ENCODE data around the gene TMEM167B.
"Not testable (repeated sequence)": the region's sequence is repeated elsewhere in the genome, so short reads cannot be mapped to it uniquely, and the experiment has no call there.

Gene TMEM167B

DNA sequence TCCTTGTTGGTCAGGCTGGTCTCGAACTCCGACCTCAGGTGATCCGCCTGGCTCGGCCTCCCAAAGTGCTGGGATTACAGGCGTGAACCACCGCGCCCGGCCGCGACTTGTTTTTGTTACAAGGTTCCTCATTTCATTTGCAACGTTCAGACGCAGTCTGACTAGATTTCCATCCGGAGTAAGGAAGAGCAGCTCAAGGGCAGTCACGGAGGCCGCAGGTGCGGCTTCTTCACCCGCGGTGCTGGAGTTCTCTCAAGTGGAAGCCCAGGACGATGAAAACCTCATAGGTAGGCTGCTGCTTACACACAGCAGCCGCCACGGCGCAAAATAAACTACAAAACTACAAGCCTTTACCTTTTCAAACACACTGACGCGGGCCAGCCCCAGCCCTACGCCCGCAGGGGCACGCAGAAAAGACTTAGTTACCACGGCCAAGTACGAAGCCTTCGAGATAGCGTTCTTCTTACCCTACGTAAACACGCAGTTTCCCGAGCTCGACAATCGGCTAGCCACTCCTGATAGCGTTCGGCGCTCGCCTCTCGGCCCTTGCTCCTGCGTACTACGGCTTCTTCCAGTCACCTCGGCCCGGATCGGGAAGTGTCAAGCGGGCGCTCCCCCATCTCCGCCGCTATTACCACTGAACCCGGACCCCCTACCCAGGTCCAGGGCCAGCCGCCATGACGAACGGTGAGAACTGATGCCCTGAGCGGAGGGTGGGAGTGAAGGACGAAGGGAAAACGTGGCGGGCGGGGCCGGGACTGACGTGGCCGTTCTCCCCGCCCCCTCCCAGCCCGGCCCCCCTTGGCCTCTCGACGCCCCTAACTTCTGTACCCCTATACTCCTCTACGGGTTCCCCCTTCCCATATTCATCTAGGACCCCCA is at the start of gene TMEM167B:
TSS of gene TMEM167B (plus strand) at position 569 of the 882 bp plus-strand sequence. CDS start at position 678, 109 bp downstream.
- peak; percentile 96 for DNase-seq (ENCODE audit: low read depth)

DNA sequence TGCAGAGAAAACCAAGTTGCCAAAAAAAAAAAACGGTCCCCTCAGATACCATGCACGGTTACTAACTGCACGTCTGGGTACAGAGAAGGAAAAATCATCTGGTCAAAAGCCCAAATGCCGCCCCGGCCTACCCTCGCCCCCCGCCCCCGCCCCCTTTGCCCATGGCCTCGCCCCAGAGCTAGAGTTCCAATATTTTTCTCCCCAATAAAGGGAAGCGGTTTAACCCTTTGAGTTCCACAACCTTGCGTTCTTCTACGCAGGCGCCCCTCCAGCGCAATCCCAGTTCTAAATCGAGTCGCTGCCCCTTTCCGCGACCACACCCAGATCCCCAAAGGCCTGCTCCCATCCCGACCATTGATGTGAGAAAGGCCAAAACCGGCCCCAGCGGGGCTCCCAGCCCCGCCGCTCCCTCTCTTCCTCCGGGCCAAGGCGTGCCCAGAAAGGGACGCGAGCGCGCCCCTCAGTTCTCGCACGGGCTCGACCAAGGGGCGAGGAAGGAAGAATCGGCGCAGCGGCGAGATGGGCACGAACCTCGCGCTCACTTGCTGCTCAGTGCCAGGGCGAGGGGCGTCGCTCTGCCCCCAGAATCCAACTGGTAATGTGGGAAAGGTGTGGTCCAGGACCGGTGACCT is 49.5 kb upstream of the TMEM167B start:
- peak; percentile 56 for DNase-seq (ENCODE audit: low read depth)

DNA sequence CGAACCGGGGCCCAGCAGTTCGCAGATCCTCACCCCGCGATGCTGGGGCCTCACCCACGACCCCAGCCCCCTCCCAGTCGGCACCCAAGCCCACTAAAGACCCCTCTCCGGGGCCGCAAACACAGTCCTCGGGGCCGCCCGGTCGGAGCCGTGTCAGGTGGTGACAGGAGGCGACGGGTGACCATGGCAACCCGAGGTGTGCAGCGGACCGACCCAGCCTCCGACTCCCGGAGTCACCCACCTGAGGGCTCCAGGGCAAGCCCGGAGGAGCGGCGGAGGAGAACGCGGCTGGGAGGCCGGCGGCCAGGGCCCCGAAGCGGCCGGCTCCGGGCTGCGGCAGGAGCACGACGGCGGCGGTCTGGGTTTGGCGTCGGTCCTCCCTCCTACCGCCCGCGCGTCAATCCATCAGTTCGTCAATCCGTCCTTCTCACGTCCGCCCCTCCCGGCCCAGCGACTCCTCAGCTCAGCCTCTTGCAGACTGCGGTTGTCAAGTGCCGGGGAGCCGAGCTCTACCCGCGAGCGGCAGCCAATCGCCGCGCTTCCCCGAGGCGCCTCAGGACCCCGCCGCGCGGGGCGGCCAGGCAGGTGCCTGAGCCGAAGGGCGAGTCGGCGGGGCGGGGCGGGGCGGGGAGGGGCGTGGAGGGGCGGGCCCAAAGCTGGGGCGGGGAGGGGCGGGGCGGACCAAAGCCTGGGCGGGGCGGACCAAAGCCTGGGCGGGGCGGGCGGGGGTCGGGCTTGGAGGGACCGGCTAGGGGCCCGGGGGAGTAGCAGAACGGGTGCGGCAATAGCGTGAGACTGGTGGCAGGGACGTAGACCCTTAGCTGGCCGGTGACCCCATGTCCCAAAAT is 48.7 kb upstream of the TMEM167B start, which contains the start of gene WDR47:
TSS of gene WDR47 (minus strand) at position 482 of the 848 bp plus-strand sequence. CDS start 18,590 bp downstream, outside the sequence.
- DNase-seq (ENCODE audit: low read depth): peak; percentile 96

DNA sequence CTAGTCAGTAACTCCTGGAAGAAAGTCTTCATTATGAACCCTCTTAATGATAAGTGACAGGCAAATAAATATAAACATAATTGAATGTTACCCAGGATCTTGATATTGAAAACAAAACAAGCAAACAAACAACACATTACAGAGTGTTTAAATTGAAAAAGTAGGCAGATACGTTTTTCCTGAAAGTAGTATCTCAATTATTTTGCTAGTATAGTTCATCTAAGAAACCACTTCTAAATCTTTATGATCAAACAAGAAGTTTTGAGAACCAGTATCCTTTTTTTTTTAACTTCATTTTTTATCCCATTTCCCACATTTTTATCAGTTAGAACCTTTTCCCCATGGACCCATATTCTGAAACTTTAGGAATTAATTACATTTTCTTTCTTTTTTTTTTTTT is 45.0 kb upstream of the TMEM167B start:
- DNase-seq (ENCODE audit: low read depth): no peak

DNA sequence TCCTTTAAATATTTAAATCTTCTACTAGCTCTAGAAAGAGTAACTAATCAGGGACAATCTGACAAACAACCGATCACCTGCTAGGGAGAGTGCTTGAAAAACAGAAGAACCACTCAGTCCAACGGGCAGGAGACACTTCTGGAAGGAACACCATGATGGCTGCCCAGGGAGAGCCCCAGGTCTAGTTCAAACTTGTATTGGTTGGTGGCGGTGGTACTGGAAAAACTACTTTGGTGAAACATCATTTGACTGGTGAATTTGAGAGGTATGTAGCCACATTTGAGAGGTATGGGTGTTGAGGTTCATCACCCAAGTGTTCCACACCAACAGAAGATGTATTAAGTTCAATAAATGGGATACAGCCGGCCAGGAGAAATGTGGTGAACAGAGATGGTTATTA is 43.9 kb upstream of the TMEM167B start:
- no peak for DNase-seq (ENCODE audit: low read depth)

DNA sequence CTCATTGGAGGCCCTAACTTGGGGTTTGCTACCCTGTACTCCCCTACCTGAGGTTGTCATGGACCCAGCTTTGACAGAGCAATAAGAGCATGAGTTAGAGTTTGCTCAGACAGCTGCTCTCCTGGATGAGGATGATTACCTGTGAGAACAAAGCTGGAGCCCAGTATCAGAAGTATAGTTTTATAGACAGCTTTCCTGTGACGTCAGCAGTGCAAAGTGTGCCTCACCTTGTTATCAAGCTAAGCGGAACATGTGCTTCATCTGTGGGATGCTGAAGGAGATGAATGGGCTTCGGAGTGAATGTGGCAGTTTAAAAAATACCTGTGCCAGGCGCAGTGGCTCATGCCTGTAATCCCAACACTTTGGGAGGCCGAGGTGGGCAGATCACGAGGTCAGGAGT is 43.2 kb upstream of the TMEM167B start:
- no peak for DNase-seq (ENCODE audit: low read depth)

DNA sequence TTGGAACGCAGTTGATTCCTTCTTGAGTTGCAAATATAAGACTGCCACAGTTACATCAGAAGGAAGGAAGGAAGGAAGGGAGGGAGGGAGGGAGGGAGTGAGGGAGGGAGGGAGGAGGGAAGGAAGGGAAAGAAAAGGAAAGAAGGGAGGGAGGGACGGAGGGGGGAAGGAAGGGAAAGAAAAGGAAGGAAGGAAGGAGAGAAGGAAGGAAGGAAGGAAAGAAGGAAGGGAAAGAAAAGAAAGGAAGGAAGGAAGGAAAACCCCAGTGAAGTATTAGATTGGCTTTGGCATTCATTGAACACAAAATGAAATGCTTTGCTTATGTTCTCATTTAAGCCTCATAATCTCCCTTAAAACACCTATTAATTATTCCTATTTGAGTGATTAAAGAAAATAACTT is 42.2 kb upstream of the TMEM167B start:
- DNase-seq (ENCODE audit: low read depth): no peak

DNA sequence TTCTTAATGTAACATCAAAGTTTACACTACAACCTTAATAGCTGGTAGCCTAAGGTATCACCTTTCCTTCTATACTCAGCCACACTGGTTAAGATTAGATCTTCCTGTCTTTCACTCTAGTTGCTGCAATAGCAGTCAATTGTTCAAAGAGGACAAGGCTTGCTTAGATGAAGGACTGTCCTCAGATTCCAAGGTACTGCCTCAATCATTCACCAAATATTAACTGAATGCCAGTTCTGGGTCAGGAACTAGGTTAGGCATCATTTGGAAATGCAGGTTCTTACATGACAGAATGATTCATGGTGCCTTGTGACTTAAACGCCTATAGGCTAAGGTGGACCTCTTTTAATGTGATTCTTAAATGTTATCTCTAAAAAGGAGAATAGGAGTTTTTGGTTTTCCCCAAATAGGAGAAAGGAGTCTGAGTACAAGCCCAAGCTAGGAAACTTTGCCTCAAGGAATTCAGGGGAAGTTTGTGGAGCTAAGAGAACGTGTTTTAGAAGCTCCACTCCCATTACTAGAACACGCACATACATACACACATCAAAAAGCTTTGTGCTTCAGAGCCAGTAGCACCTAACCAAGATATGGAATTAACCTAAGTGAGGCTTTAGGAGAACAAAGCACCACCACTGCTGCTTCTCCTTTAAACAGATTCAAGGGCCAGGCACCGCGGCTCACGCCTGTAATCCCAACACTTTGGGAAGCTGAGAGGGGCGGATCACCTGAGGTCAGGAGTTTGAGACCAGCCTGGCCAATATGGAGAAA is 40.2 kb upstream of the TMEM167B start:
- peak; percentile 27 for DNase-seq (ENCODE audit: low read depth)

DNA sequence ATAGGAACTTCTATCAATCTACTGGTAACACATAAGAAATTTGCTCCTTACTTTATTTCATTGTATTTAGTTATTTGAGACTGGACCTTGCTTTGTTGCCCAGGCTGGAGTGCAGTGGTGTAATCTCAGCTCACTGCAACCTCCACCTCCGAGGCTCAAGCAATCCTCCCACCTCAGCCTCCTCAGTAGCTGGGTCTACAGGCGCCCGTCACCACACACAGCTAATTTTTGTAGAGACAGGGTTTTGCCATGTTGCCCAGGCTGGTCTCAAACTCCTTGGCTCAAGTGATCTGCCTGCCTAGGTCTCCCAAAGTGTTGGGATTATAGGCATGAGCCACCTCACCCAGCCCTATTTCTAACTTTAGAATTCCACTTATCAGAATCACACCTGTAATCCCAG is 38.4 kb upstream of the TMEM167B start:
- not testable (repeated sequence) for DNase-seq (ENCODE audit: low read depth)

DNA sequence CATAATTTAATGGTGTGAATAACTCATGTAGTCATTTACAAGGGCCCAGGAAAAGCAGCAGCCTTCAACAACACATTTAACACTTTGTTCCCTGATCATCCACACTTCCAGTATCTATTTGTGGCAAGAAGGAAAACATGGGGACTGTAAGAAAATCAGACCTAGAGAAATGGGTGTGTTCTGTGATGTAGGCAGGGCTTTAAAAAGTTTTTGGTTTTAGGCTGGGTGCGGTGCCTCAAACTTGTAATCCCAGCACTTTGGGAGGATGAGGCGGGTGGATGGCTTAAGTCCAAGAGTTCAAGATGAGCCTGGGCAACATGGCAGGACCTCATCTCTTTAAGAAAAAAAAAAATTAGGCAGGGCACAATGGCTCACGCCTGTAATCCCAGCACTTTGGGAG is 34.5 kb upstream of the TMEM167B start:
- no peak for DNase-seq (ENCODE audit: low read depth)

DNA sequence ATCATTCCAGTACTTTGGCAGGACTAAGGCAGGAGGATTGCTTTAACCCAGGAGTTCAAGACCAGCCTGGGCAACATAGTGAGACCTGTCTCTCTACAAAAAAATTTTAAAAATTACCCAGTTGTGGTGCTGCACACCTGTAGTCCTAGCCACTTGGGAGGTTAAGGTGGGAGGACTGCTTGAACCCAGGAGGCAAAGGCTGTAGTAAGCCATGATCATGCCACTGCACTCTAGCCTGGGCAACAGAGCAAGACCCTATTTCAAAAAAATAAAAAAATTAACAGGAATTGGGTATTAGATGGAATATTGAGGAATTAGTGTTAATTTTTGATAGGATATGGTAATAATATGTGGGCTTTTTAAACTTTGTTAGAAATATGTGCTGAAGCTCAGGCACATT is 31.5 kb upstream of the TMEM167B start:
- DNase-seq (ENCODE audit: low read depth): no peak

DNA sequence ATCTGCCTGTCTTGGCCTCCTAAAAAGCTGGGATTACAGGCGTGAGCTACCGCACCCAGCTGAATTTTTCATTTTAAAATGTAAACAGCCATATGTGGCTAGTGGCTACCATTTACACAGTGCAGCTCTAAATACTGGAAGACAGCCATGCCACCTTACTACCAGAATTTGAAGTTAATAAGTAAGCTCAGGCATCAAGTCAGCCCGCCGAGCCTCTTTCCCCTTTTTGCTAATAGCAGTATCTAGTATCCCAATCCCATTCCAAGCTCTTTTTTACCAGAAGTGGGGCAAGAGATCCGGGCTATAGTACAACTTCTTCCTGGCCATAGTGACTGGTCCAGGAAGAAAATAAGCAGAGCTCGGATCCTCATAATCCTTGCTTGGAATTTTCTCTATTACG is 29.9 kb upstream of the TMEM167B start:
- DNase-seq (ENCODE audit: low read depth): no peak

DNA sequence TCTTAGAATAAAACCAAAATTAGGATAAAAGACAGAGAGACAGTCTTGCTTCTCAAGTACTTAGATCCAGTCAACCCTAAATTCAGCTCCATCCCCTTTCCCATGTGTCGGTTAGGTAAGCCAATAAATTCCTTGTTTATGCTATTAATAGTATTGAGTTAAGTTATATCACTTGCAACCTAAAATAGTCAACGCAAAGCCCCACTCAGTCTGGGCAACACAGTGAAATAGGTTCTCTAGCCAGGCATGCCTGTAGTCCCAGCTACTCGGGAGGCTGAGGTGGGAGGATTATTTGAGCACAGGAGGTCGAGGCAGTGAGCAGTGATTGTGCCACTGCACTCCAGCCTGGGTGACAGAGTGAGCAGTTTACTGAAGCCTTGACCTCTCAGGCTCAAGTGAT is 29.4 kb upstream of the TMEM167B start:
- DNase-seq (ENCODE audit: low read depth): no peak

DNA sequence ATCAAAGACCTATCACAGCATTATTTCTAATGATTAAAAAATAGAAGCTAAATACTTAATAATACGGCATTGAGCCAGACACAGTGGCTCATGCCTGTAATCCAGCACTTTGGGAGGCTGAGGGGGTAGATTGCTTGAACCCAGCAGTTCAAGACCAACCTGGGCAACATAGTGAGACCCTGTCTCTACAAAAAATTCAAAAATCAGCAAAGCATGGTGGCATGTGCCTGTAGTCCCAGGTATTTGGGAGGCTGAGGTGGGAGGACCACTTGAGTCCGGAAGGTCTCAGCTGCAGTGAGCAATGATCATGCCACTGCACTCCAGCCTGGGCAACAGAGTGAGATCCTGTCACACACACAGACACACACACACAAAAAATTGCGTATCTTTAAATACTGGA is 25.4 kb upstream of the TMEM167B start:
- no peak for DNase-seq (ENCODE audit: low read depth)

DNA sequence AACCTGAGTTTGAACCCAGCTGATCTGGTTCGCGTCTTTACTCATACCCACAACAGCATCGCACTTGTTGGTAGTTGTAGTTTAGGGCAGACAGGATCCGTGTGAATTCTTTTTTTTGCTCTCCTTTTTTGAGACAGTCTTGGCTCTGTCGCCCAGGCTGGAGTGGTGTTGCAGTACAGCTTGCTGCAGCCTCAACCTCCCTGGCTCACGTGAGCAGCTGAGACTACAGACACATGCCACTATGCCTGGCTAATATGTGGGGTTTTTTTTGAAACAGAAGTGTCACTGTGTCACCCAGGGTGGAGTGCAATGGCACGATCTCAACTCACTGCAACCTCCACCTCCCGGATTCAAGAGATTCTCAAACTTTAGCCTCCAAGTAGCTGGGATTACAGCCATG is 22.7 kb upstream of the TMEM167B start:
- no peak for DNase-seq (ENCODE audit: low read depth)

DNA sequence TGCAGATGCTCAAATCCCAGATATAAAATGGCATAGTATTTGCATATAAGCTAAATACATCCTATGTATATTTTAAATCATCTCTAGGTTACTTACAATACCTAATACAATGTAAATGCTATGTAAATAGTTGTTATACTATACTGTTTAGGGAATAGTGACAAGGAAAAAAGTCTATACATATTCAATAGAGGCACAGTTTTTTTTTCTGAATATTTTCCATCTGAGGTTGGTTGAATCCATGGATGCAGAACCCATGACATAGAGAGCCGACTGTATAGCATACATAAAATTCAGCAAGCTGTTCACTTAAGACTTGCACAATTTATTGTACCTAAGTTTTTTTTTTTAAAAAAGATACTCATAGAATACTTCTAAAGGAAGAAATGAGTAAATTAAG is 21.3 kb upstream of the TMEM167B start:
- DNase-seq (ENCODE audit: low read depth): no peak

DNA sequence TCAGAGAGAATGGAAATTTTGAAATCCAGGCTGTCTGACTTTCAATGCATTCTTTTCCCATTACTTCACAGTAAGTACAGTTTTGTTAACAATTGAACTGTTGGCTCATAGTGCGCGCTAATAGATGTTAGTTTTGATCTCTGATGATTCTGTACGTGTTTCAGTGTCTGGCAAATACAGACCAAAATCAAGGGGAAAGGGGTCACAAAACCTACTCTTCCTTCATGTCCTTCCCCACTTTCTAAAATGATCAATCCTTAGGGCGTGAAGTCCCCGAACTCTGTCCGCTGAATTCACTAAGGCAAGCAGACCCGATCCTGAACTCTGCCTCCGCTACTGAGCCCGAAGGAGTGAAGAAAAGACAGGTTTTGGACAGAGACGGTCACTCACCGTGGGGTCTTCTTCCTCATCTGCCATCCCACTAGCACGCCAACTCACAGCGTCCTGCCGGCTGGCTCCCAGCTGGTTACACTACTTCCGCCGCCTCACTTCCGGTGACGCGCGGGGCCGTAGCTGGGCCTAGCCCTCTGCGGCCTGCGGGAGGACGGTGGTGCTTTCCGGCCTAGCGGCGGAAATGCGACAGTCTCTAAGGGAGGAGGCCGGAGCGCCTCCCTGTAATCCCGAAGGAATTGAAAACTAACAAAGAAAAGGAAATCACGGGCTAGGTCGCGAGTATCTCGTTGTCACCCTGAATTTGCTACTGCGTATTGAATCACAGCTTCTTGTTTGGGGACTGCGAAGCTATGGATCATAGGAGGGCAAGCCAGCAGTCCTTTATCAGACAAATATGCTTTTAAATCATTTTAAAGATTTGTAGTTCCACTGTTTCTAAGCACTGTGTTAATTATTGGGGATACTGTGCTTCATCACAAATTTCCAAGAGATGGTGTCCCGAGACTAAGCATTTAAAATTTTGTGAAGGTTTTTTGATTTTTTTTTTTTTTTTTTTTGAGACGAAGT is 14.8 kb upstream of the TMEM167B start, which contains the start of gene TAF13:
TSS of gene TAF13 (minus strand) at position 473 of the 960 bp plus-strand sequence. CDS start at position 417, 56 bp downstream.
- peak; percentile 97 for DNase-seq (ENCODE audit: low read depth)

DNA sequence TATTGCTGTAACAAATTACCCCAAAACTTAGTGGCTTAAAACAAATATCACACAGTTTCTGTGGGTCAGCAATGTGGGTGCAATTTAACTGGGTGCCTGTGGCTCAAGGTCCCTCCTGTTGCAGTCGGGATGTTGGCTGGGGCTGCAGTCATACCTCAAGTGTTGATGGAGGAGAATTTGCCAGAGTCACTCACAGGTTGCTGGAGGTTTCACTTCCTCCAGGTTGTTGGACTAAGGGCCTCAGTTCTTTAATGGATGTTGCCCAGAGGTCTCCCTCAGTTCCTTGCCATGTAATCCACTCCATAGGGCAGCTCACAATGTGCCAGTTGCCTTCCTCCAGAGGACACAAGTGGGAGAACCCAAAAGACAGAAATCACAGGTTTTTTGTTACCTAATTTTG is 12.2 kb upstream of the TMEM167B start:
- DNase-seq (ENCODE audit: low read depth): no peak

DNA sequence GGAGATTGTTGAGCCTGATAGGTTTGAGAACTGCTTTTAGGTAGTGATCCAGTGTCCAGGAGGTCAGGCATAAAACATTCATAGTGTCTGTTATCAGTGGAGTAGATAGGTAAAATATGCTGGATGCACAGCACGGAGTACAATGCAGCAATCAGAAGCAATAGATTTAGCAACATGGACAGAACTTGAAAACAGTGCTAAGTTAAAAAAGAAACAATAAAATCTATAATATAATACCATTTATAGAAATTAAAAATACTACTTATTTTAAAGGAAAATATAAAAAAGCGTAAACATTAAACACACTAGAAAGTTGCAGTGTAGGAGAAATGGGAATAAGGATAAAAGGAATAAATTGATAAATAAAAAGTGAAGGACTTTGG is 11.3 kb upstream of the TMEM167B start:
- DNase-seq (ENCODE audit: low read depth): no peak

DNA sequence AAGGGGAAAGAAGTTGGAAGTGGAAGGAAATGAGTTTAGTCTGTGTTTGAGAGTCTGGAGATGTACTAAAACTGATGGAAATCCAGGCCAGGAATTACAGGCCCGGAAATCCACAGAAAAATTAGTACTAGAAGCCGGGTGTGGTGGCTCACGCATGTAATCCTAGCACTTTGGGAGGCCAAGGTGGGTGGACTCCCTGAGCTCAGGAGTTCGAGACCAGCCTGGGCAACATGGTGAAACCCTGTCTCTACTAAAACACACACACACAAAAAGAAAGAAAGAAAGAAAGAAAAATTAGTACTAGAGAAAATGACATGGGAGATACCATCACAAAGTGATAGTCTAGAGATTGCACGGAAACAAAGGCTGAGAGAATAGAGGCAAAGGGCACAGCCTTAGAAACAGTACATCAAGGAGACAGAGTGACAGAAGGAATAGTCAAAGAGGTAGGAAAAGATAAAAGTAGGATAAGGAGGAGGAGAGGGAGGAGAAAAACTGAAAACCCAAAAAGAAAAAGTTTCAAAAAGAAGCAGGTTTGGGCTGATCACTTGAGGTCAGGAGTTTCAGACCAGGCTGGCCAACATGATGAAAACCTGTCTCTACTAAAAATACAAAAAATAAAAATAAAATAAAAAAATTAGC is 10.0 kb upstream of the TMEM167B start:
- DNase-seq (ENCODE audit: low read depth): no peak

All from ELR (cell line).